Liver (tissue), 2 donors: ENCODE measurements around the gene ANO10.

Source experiments
- YY1 ChIP-seq: IDR thresholded peaks from 2 replicates; pipeline ENCODE4 v1.6.1; 2016; ENCODE audit warnings: antibody characterized with exemption, mild to moderate bottlenecking
- TF ChIP-seq, protein P1 (sequence below): IDR thresholded peaks from 2 replicates; pipeline ENCODE4 v1.6.1; 2016; ENCODE audit warnings: antibody characterized with exemption, mild to moderate bottlenecking
- TF ChIP-seq, protein P2 (sequence below): fragments of 150-350 bp; IDR thresholded peaks from 2 replicates; pipeline ENCODE4 v1.5.1; 2017; ENCODE audit warnings: improper control_type of control experiment, low read depth, low read length; ENCODE audit not compliant: missing input control
- donor health status: healthy.

DNA sequence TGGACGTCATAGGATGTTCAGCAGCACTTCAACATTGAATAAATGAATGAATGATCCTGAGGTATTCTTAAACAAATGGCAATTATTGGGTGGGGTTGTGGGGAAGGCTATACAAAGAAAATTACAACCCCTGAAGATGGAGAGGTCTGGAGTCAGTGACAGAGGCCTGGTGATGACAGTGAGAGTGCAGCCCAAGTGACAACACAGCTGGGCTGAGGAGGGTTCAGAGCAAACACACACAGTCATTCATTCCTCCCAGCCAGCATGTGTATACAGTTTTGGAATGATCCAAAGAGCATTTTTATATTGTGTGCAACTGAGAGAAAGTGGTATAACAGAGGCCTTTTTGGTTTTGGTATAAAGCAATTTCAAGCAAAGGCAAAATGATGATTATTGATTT, 148.1 kb downstream of the ANO10 start:
- TF ChIP-seq, protein P1, sequence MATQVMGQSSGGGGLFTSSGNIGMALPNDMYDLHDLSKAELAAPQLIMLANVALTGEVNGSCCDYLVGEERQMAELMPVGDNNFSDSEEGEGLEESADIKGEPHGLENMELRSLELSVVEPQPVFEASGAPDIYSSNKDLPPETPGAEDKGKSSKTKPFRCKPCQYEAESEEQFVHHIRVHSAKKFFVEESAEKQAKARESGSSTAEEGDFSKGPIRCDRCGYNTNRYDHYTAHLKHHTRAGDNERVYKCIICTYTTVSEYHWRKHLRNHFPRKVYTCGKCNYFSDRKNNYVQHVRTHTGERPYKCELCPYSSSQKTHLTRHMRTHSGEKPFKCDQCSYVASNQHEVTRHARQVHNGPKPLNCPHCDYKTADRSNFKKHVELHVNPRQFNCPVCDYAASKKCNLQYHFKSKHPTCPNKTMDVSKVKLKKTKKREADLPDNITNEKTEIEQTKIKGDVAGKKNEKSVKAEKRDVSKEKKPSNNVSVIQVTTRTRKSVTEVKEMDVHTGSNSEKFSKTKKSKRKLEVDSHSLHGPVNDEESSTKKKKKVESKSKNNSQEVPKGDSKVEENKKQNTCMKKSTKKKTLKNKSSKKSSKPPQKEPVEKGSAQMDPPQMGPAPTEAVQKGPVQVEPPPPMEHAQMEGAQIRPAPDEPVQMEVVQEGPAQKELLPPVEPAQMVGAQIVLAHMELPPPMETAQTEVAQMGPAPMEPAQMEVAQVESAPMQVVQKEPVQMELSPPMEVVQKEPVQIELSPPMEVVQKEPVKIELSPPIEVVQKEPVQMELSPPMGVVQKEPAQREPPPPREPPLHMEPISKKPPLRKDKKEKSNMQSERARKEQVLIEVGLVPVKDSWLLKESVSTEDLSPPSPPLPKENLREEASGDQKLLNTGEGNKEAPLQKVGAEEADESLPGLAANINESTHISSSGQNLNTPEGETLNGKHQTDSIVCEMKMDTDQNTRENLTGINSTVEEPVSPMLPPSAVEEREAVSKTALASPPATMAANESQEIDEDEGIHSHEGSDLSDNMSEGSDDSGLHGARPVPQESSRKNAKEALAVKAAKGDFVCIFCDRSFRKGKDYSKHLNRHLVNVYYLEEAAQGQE, result no peak
- TF ChIP-seq, protein P2, sequence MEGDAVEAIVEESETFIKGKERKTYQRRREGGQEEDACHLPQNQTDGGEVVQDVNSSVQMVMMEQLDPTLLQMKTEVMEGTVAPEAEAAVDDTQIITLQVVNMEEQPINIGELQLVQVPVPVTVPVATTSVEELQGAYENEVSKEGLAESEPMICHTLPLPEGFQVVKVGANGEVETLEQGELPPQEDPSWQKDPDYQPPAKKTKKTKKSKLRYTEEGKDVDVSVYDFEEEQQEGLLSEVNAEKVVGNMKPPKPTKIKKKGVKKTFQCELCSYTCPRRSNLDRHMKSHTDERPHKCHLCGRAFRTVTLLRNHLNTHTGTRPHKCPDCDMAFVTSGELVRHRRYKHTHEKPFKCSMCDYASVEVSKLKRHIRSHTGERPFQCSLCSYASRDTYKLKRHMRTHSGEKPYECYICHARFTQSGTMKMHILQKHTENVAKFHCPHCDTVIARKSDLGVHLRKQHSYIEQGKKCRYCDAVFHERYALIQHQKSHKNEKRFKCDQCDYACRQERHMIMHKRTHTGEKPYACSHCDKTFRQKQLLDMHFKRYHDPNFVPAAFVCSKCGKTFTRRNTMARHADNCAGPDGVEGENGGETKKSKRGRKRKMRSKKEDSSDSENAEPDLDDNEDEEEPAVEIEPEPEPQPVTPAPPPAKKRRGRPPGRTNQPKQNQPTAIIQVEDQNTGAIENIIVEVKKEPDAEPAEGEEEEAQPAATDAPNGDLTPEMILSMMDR, result no peak
- no peak for TF ChIP-seq YY1
